TTC549 (cell line): Measurements from ENCODE around the gene ARHGAP15.

ENCODE experiments used
- FAIRE-seq: peaks from 2 replicates; lab custom pipeline; 2012; peaks lifted over from hg19 to GRCh38; lab: Jason Lieb, UNC

The ARHGAP15 gene

GRCh38 chr2:143486976-143487375 lies 357.8 kb downstream of the ARHGAP15 start:
- no peak for FAIRE-seq

- FAIRE-seq = no peak
Measured at GRCh38 chr2:143489145-143489544, 359.9 kb downstream of the ARHGAP15 start.

DNA sequence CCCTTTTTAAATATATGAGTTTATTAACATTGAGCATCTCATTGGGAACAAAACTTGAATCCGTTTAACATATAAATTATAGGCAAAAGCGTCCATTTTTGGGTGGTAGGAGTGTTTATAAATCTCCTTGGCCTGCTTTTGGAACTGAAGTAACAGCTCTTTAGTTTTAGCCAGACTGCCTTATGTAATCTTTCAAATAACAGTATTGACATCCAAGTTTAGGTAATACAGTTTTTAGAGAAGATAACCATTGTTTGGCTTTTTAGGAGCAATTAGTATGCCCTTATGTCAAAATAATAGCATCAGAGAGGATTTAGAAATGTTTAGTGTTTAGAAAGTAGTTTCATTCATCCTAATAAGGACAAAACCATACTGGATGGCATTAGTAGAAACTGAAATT lies 361.9 kb downstream of the ARHGAP15 start:
- FAIRE-seq = no peak

- no peak for FAIRE-seq
Measured at GRCh38 chr2:143493339-143493738, 364.1 kb downstream of the ARHGAP15 start.

- FAIRE-seq = no peak
Measured at GRCh38 chr2:143497726-143498125, 368.5 kb downstream of the ARHGAP15 start.

DNA sequence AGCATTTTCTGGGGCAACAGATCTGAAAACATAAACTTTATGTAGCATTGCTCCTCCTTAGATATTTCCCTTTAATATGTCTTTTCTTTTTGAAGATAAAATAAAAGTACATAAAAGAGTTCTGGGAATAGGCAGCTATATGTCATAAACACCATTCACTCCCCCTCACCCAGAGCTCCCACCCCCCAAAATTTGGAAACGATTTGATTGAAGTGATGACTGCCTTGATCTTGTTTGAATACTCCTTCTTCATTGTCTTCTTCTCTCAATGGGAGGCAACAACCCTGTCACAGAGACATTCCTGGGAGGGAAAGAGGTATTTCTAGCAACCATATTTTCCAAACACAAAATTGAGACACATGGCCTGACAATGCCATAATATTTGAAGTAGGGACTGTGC lies 369.3 kb downstream of the ARHGAP15 start:
- FAIRE-seq = no peak

DNA sequence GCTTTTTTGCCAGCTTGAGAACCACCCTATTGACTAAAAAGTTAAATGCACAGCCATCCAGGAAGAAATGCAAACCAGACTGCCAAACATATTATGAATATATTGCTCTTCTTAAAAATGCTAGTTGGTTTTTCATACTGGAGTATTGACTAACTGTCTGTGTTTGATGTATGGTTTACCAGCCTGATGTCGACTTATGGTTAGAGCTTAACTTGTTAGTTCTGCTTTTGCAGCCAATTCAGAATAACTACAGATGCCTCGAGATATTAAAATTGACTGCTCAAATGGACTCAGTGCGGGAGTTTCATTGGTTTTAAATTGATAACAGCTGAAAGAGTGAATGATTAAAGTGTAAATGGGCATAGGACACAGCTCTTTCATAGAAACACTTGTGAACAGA lies 369.8 kb downstream of the ARHGAP15 start:
- FAIRE-seq = no peak

- FAIRE-seq = no peak
Measured at GRCh38 chr2:143501106-143501676, 372.0 kb downstream of the ARHGAP15 start.

GRCh38 chr2:143503280-143503679 lies 374.1 kb downstream of the ARHGAP15 start:
- no peak for FAIRE-seq

DNA sequence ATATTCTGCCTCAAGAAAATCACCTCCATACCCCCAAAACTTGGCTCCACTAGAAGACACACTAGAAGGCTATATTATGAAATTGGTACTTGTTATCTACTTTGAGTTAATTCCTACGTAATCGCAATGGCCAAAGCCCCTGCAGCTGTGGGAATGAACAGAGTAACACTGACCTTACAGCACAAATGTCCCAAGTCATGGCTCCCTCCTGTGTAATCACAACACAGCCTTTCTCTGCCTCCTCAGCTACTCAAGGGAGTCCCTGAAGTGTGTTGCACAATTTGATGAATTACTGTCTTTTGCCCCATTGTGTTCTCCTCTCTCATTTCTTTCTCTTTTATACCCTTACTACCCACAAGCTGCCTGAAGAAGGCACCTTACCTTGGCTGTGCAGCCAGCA lies 375.2 kb downstream of the ARHGAP15 start:
- FAIRE-seq = no peak

- no peak for FAIRE-seq
Measured at GRCh38 chr2:143505542-143505941, 376.3 kb downstream of the ARHGAP15 start.

- peak; percentile 95 for FAIRE-seq
Measured at GRCh38 chr2:143513081-143513480, 383.9 kb downstream of the ARHGAP15 start.

DNA sequence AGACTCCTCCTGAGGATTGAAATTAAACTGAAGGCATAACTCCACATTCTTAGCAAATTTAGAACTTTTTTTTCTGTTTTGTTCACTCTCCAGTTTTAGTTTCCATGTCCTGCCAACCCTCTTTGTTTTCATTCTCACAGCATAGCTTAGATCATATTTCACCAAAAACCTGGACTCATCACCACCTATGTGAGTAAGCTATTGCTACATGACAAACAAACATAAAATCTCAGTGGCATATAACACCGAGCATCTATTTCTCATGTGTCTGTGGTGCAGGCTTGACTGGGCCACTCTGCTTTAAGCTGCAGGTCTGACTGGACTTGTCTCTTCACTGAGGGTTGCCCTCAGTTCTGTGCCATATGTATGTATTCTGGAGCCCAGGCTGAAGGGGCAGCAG lies 385.2 kb downstream of the ARHGAP15 start:
- FAIRE-seq = no peak

GRCh38 chr2:143515318-143515717 lies 386.1 kb downstream of the ARHGAP15 start:
- FAIRE-seq = no peak

DNA sequence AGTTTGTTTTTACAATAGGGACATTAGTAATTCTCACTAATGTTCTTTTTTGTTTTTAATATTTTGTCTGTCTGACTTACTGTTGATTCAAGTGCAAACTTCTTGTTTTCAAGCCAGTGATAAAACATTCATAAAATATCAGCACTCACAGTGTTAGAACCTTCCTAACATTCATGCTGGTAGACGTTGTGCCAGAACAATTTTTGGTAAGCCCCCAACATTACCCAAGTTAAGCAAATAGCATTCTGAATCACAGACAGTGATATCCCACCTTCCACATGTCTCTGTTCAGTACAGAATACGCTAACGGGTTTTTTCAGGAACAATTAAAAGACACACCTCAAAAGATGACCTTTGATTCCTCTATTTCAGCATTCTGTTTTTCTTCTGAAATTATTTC lies 390.3 kb downstream of the ARHGAP15 start:
- no peak for FAIRE-seq

DNA sequence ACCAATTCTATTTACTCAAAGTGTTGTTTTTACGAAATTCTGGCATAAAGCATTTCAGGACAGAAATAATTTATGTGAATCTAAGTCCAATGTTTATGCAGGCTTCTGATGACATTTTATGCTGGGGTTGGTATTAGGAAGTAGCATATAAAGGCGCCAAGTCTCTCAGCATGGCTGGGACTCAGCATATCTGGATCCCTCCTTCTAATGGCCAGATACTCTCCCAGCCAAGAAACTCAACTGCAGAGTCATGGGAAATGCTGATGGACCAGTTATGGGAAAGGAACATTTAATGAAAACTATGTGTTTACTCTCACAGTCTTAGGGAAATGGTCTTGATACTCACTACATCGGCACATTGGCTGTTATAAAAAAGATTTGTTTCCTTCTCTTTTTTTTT lies 392.2 kb downstream of the ARHGAP15 start:
- no peak for FAIRE-seq

GRCh38 chr2:143522699-143523098 lies 393.5 kb downstream of the ARHGAP15 start:
- no peak for FAIRE-seq

DNA sequence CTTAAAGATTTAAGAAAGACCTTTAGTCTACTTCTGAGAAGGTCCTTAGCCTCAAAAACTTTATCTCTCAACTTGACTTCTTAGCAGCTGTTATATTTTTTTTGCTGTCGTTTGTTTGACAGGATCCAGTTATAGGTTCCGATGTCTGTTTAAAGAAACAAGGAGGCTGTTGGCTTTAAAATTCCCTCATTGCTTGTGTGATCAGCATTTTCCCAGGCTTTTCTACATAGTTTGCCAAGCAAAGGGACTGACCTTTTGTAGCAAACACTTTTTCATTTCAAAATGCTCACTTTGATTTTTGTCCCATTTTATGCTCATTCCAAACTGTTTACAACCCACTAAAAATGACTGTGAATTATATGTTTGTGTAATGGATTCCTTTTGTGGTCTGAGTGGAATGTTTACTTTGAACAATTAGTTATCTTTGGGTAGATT lies 394.9 kb downstream of the ARHGAP15 start:
- peak; percentile 100 for FAIRE-seq

DNA sequence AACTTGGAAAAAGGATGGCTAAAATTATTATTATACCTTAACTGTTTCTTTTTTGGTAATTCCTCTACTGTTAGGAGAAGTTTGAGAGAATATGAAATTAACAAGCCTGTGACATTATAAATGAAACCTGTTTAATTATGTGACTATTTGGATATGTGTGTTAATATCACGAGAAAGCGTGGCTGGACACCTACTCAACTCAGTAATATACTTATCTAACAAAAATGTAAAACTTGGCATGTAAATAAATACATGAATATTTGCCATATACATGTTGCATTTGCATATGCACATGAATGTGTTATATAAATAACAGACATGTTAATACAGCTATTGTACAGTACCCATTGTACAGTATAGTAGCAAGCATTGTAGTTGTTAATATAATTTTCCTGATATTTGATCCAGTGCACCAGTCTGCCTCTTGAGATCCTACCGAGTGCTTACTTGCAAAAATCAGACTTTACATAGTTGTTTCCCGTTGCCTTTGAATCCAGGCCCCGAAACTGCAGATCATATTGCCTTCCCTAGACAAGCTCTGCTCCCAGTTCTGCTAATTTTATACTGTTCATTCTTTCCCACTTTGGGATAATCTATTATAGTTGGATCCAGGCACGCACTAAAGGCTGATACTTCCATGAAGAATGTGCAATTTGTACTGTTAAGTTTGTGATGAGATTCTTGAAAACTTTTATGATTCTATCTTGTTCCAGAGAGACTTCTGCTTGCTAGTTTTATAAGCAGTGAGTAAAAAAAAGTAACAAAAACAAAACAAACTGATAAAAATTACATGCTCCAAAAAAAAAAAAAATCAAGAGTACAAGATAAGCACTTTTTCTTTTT lies 395.6 kb downstream of the ARHGAP15 start:
- no peak for FAIRE-seq

GRCh38 chr2:143525402-143525860 lies 396.2 kb downstream of the ARHGAP15 start:
- FAIRE-seq = no peak

GRCh38 chr2:143526498-143526897 lies 397.3 kb downstream of the ARHGAP15 start:
- no peak for FAIRE-seq

- FAIRE-seq = no peak
Measured at GRCh38 chr2:143528021-143528420, 398.8 kb downstream of the ARHGAP15 start.

DNA sequence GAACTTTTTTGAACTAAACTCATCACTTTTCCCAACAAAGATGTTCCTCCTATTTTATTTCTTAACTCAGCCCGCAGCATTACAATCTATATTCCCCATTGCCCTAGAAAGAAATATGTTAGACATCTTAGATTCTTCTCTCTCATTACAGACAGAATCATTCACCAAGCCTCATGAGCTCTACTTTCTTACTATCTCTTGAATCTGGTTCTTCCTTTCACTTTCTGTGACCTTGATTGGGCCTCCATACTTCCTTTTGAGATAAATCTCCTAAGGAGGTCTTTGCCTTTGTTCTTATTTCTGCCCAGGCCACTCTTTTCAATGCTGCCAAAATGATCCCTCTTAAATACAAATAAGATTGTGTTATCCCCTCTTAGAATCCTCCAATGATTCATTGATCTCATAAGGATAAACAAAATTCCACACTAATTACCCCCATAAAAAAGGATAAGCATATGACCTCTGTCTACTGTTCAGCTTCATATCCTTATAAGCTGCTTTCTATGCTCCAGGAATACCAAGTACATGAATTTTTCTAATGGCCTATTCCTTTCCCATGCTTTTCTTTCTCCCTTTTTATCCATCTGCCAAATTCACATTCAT lies 400.0 kb downstream of the ARHGAP15 start:
- FAIRE-seq = peak; percentile 95
